Erythroblast (primary cell): Measurements from ENCODE around the gene DIPK1A.

ENCODE experiments used
- GATA1 ChIP-seq: IDR thresholded peaks from 2 replicates; pipeline ENCODE4 v1.6.1; 2011; ENCODE audit warnings: low read depth, mild to moderate bottlenecking, control low read depth, low read length, moderate library complexity
- POLR2A ChIP-seq: IDR thresholded peaks from 2 replicates; pipeline ENCODE4 v1.6.1; 2011; ENCODE audit warnings: mild to moderate bottlenecking, low read length

DNA sequence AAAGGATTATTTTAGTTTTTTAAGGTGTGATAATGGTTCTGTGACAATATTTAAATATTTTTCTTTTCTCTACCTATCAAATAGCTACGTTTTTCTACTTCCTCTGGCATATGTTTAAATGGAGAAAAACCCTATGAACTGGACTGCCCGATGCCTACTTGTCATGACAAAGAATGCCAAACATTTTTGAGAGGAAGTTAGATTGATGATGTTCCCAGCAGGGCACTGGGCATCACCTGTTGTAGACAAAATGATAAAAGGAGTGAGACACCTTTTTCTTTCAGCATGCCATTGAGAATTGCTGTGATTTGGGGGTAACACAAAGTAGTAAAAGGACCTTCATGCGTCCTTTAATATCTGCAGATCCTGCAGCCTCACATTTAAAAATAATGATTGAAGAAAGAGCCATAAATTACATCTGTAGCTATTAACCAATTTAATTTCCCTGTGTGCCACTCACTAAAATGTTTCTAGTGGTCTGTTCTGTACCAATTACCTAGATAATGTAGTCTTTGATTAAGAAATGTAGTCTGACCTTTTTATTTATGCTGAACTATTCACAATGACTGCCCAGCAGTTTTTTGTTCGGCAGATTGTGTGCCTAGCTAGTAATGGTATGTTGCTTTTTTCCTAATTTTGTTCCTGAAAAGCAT is 81.8 kb downstream of the DIPK1A start:
- TF ChIP-seq POLR2A (no peak), GATA1 (no peak)
